ENCODE measurements around the gene GSTT2B.
"Not testable (repeated sequence)": the region's sequence is repeated elsewhere in the genome, so short reads cannot be mapped to it uniquely, and the experiment has no call there.

Gene GSTT2B

GRCh38 chr22:23997092-23997491 is 36.1 kb upstream of the GSTT2B start:
- peaks cover 6% of the 10 kb centered on the region for H3K4me1 Mint-ChIP-seq
- H3K9me3 Mint-ChIP-seq, result no peaks in the 10 kb centered on the region
- H3K4me3 Mint-ChIP-seq, result no peak overlapping the region
- ATAC-seq, result no peak
- peaks cover 9% of the 10 kb centered on the region for H3K27me3 Mint-ChIP-seq
- no peaks in the 10 kb centered on the region for H3K36me3 Mint-ChIP-seq
- no peak overlapping the region for H3K27ac Mint-ChIP-seq

GRCh38 chr22:23993581-23994177 is 32.7 kb upstream of the GSTT2B start:
- not testable (repeated sequence) for H3K27ac Mint-ChIP-seq, H3K4me3 Mint-ChIP-seq, H3K9me3 Mint-ChIP-seq, ATAC-seq, H3K27me3 Mint-ChIP-seq, H3K4me1 Mint-ChIP-seq, H3K36me3 Mint-ChIP-seq

- not testable (repeated sequence) for H3K27ac Mint-ChIP-seq, H3K9me3 Mint-ChIP-seq, H3K36me3 Mint-ChIP-seq
Observed at GRCh38 chr22:23993080-23993479, 32.1 kb upstream of the GSTT2B start.

GRCh38 chr22:23989583-23990244 is 28.7 kb upstream of the GSTT2B start:
- not testable (repeated sequence) for H3K36me3 Mint-ChIP-seq, H3K4me3 Mint-ChIP-seq, ATAC-seq

More at GRCh38 chr22:23993080-23993479, 32.1 kb upstream of the GSTT2B start:
- H3K4me1 Mint-ChIP-seq, ATAC-seq, H3K27me3 Mint-ChIP-seq, H3K4me3 Mint-ChIP-seq: not testable (repeated sequence)

GRCh38 chr22:23986538-23987178 is 25.7 kb upstream of the GSTT2B start:
- not testable (repeated sequence) for H3K36me3 Mint-ChIP-seq

More at GRCh38 chr22:23989583-23990244, 28.7 kb upstream of the GSTT2B start:
- not testable (repeated sequence) for H3K27ac Mint-ChIP-seq, H3K9me3 Mint-ChIP-seq, H3K4me1 Mint-ChIP-seq, H3K27me3 Mint-ChIP-seq

GRCh38 chr22:23986089-23986488 is 25.1 kb upstream of the GSTT2B start:
- H3K27me3 Mint-ChIP-seq, H3K4me1 Mint-ChIP-seq, ATAC-seq, H3K27ac Mint-ChIP-seq, H3K36me3 Mint-ChIP-seq, H3K4me3 Mint-ChIP-seq, H3K9me3 Mint-ChIP-seq: not testable (repeated sequence)

More at GRCh38 chr22:23986538-23987178, 25.7 kb upstream of the GSTT2B start:
- H3K9me3 Mint-ChIP-seq, H3K27me3 Mint-ChIP-seq, H3K4me3 Mint-ChIP-seq, H3K4me1 Mint-ChIP-seq, H3K27ac Mint-ChIP-seq, ATAC-seq: not testable (repeated sequence)

- Mint-ChIP-seq H3K4me3 (no peak overlapping the region), H3K36me3 (no peaks in the 10 kb centered on the region), H3K27ac (no peak overlapping the region), H3K27me3 (no peaks in the 10 kb centered on the region), H3K4me1 (peaks cover 5% of the 10 kb centered on the region), H3K9me3 (no peaks in the 10 kb centered on the region)
- ATAC-seq, result peak; percentile 69
Observed at GRCh38 chr22:23984430-23984829, 23.4 kb upstream of the GSTT2B start.

- H3K27ac Mint-ChIP-seq, H3K4me3 Mint-ChIP-seq, ATAC-seq, H3K4me1 Mint-ChIP-seq, H3K9me3 Mint-ChIP-seq, H3K27me3 Mint-ChIP-seq, H3K36me3 Mint-ChIP-seq: not testable (repeated sequence)
Observed at GRCh38 chr22:23980567-23980966, 19.6 kb upstream of the GSTT2B start.

- not testable (repeated sequence) for H3K4me3 Mint-ChIP-seq, H3K27ac Mint-ChIP-seq
Observed at GRCh38 chr22:23979557-23980240, 18.7 kb upstream of the GSTT2B start, which contains the start of gene GSTT2. TSS of gene GSTT2 (plus strand) at chr22:23980134.

GRCh38 chr22:23977304-23977703 is 16.3 kb upstream of the GSTT2B start:
- H3K9me3 Mint-ChIP-seq, H3K27me3 Mint-ChIP-seq, H3K36me3 Mint-ChIP-seq, H3K4me3 Mint-ChIP-seq, ATAC-seq, H3K27ac Mint-ChIP-seq, H3K4me1 Mint-ChIP-seq: not testable (repeated sequence)

More at GRCh38 chr22:23979557-23980240, 18.7 kb upstream of the GSTT2B start, which contains the start of gene GSTT2:
- H3K4me1 Mint-ChIP-seq, H3K36me3 Mint-ChIP-seq, H3K9me3 Mint-ChIP-seq, H3K27me3 Mint-ChIP-seq, ATAC-seq: not testable (repeated sequence)

- H3K4me3 Mint-ChIP-seq, H3K27ac Mint-ChIP-seq, H3K27me3 Mint-ChIP-seq, H3K9me3 Mint-ChIP-seq: not testable (repeated sequence)
- Mint-ChIP-seq H3K36me3 (peaks cover 20% of the 10 kb centered on the region), H3K4me1 (peaks cover 22% of the 10 kb centered on the region)
- ATAC-seq, result peak; percentile 72
Observed at GRCh38 chr22:23974836-23975352, 13.9 kb upstream of the GSTT2B start.

- not testable (repeated sequence) for H3K27ac Mint-ChIP-seq, H3K4me3 Mint-ChIP-seq, H3K9me3 Mint-ChIP-seq, H3K27me3 Mint-ChIP-seq
- peaks cover 25% of the 10 kb centered on the region for H3K36me3 Mint-ChIP-seq
- H3K4me1 Mint-ChIP-seq, result peaks cover 23% of the 10 kb centered on the region
- peak; percentile 98 for ATAC-seq
Observed at GRCh38 chr22:23974345-23974744, 13.3 kb upstream of the GSTT2B start, which contains the start of gene DDT. TSS of gene DDT (minus strand) at chr22:23974441. CDS start at chr22:23974414, 27 bp downstream.

- H3K27me3 Mint-ChIP-seq, H3K4me3 Mint-ChIP-seq, H3K9me3 Mint-ChIP-seq, H3K27ac Mint-ChIP-seq, ATAC-seq: not testable (repeated sequence)
- Mint-ChIP-seq H3K4me1 (peaks cover 27% of the 10 kb centered on the region), H3K36me3 (peaks cover 29% of the 10 kb centered on the region)
Observed at GRCh38 chr22:23971927-23972326, 10.9 kb upstream of the GSTT2B start.

GRCh38 chr22:23970816-23971486 is 10.0 kb upstream of the GSTT2B start:
- no peak for ATAC-seq
- no peak overlapping the region for H3K27ac Mint-ChIP-seq
- H3K36me3 Mint-ChIP-seq, result peaks cover 29% of the 10 kb centered on the region
- H3K9me3 Mint-ChIP-seq, result no peaks in the 10 kb centered on the region
- no peaks in the 10 kb centered on the region for H3K27me3 Mint-ChIP-seq
- H3K4me3 Mint-ChIP-seq, result no peak overlapping the region
- H3K4me1 Mint-ChIP-seq, result peaks cover 27% of the 10 kb centered on the region

- Mint-ChIP-seq H3K9me3 (no peaks in the 10 kb centered on the region), H3K27ac (no peak overlapping the region), H3K4me3 (no peak overlapping the region), H3K36me3 (peaks cover 29% of the 10 kb centered on the region), H3K27me3 (no peaks in the 10 kb centered on the region), H3K4me1 (peaks cover 27% of the 10 kb centered on the region)
- ATAC-seq, result no peak
Observed at GRCh38 chr22:23970201-23970641, 9.2 kb upstream of the GSTT2B start.

Measured in stimulated activated memory B cell treated with anti-CD40 and anti-IgM and Interleukin-4, amounts not matched to agents 10 μg/mL and 1 μg/mL and 100 μg/mL, for 72 hours (primary cell).